Measurements from ENCODE around the gene UPK2. TPM values are rescaled to one million over a fixed set of nuclear protein-coding genes. Genes with fewer than 3 reads are reported as not detected.
A peak's percentile ranks its signal among the peaks of the same experiment; 100 is the strongest.

The UPK2 gene
- total RNA-seq, 2 experiments from 2014 or later = 0.28 to 0.34 TPM

GRCh38 chr11:118922745-118923627 is 33.1 kb upstream of the UPK2 start:
- intact Hi-C loops (cut with micrococcal nuclease; ENCODE audit: unreplicated experiment) = no loop called here
- H3K4me3 ChIP-seq (ENCODE audit: low read depth, low read length, poor library complexity, severe bottlenecking) = peak overlapping the region; percentile 90
- TF ChIP-seq, protein P1, sequence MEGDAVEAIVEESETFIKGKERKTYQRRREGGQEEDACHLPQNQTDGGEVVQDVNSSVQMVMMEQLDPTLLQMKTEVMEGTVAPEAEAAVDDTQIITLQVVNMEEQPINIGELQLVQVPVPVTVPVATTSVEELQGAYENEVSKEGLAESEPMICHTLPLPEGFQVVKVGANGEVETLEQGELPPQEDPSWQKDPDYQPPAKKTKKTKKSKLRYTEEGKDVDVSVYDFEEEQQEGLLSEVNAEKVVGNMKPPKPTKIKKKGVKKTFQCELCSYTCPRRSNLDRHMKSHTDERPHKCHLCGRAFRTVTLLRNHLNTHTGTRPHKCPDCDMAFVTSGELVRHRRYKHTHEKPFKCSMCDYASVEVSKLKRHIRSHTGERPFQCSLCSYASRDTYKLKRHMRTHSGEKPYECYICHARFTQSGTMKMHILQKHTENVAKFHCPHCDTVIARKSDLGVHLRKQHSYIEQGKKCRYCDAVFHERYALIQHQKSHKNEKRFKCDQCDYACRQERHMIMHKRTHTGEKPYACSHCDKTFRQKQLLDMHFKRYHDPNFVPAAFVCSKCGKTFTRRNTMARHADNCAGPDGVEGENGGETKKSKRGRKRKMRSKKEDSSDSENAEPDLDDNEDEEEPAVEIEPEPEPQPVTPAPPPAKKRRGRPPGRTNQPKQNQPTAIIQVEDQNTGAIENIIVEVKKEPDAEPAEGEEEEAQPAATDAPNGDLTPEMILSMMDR (conservative IDR thresholded peaks at IDR 0.05; ENCODE audit: low read length) = no peak
- no peak for TF ChIP-seq EZH2phosphoT487 (IDR thresholded peaks at IDR 0.05; ENCODE audit: borderline replicate concordance, low read depth, low read length)

DNA sequence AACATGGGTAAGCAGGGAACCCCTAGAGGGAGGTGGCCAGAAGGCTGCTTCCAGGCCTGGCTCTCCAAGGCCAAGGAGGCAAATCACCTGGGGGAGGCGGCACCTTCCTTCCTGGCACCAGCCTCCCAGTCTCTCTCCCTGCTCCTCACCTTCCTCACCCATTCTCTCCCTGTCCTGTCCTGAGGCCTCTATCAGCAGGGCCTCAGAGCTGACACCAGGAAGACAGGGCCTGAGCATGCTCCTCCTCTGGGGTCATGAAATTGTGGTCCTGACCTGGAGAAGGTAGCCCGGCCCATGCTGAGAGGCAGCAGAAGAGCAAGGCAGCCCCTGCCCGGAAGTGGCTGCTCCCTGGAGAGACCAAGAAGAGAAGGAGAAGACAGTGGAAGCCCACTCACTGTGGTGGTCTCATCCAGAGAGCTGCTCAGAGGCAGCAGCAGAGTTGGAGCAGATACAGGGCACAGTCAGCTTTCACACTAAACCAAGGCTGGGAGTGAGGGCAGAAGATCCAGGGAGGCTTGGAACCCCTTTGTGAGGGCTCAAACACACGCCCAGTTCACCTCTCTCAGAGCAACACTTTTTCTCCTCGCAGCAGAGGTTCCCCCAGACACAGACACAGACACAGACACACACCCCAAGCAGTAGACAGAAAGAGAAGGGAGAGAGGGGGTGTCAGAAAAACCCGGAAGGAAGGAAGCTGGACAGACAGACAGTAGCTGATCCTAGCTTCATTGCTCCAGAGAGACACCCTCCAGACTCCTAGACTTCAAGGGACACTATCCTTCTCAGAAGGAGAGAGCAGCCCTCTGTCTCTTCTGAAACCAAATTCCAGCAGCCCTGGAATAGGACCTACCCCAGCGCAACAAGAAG is 32.1 kb upstream of the UPK2 start:
- Histone ChIP-seq H2AFZ (ENCODE audit: low read length) (peak overlapping the region; percentile 11; the same call in 1 of the 2 replicates), H3K36me3 (ENCODE audit: insufficient read depth, low read length) (no peaks in the 10 kb centered on the region), H3K9me3 (ENCODE audit: low read length) (no peaks in the 10 kb centered on the region), H3K4me1 (ENCODE audit: insufficient read depth, low read length, poor library complexity, severe bottlenecking) (peaks cover 70% of the 10 kb centered on the region), H4K20me1 (ENCODE audit: insufficient read depth, low read length) (no peaks in the 10 kb centered on the region), H3K4me3 (ENCODE audit: low read depth, low read length, poor library complexity, severe bottlenecking) (peak overlapping the region; percentile 90), H3K27ac (ENCODE audit: low read depth, low read length, poor library complexity, severe bottlenecking) (peak overlapping the region; percentile 94), H3K9me2 (ENCODE audit: insufficient read depth, low read length) (no peaks in the 10 kb centered on the region), H3K79me2 (ENCODE audit: insufficient read depth, low read depth, low read length) (peaks cover 22% of the 10 kb centered on the region; the same call in 1 of the 2 replicates), H3K4me2 (ENCODE audit: low read length) (peak overlapping the region; percentile 87)
- intact Hi-C loops (cut with micrococcal nuclease; ENCODE audit: unreplicated experiment) = loop anchor here (1.0 kb wide), 1 partner anchor 10 kb away; no protein-coding TSS in a partner anchor
- BruUV-seq (replicated peaks) = no TSS peak
- no peak for TF ChIP-seq EZH2phosphoT487 (IDR thresholded peaks at IDR 0.05; ENCODE audit: borderline replicate concordance, low read depth, low read length)
- TF ChIP-seq, protein P1 (conservative IDR thresholded peaks at IDR 0.05; ENCODE audit: low read length) = no peak
- ChIA-PET POLR2A (interaction anchor here (0.6 to 3.7 kb wide), 5 partner anchors 8 to 131 kb away, joined by 3 to 25 read pairs (median 3); no protein-coding TSS in a partner anchor), CTCF (ENCODE audit: unreplicated experiment) (interaction anchor here (0.7 kb wide), 1 partner anchor 11 kb away, joined by 3 read pairs; no protein-coding TSS in a partner anchor)
- DNase-seq (ENCODE audit: low spot score) = no peak

More at GRCh38 chr11:118922745-118923627, 33.1 kb upstream of the UPK2 start:
- Histone ChIP-seq H4K20me1 (ENCODE audit: insufficient read depth, low read length) (no peaks in the 10 kb centered on the region), H2AFZ (ENCODE audit: low read length) (no peak overlapping the region), H3K36me3 (ENCODE audit: insufficient read depth, low read length) (no peaks in the 10 kb centered on the region), H3K27ac (ENCODE audit: low read depth, low read length, poor library complexity, severe bottlenecking) (no peak overlapping the region), H3K4me1 (ENCODE audit: insufficient read depth, low read length, poor library complexity, severe bottlenecking) (peaks cover 75% of the 10 kb centered on the region), H3K4me2 (ENCODE audit: low read length) (peak overlapping the region; percentile 87), H3K9me3 (ENCODE audit: low read length) (no peaks in the 10 kb centered on the region), H3K9me2 (ENCODE audit: insufficient read depth, low read length) (no peaks in the 10 kb centered on the region), H3K79me2 (ENCODE audit: insufficient read depth, low read depth, low read length) (peaks cover 22% of the 10 kb centered on the region; the same call in 1 of the 2 replicates)
- no TSS peak for BruUV-seq (replicated peaks)
- DNase-seq (ENCODE audit: low spot score) = no peak
- POLR2A ChIA-PET = interaction anchor here (0.6 to 3.7 kb wide), 2 partner anchors 10 to 45 kb away, joined by 3 to 25 read pairs; no protein-coding TSS in a partner anchor
- CTCF ChIA-PET (ENCODE audit: unreplicated experiment) = no interaction called here

Data from OCI-LY7 (cell line).